Measurements from ENCODE around the gene SLCO4A1.

SLCO4A1 gene

DNA sequence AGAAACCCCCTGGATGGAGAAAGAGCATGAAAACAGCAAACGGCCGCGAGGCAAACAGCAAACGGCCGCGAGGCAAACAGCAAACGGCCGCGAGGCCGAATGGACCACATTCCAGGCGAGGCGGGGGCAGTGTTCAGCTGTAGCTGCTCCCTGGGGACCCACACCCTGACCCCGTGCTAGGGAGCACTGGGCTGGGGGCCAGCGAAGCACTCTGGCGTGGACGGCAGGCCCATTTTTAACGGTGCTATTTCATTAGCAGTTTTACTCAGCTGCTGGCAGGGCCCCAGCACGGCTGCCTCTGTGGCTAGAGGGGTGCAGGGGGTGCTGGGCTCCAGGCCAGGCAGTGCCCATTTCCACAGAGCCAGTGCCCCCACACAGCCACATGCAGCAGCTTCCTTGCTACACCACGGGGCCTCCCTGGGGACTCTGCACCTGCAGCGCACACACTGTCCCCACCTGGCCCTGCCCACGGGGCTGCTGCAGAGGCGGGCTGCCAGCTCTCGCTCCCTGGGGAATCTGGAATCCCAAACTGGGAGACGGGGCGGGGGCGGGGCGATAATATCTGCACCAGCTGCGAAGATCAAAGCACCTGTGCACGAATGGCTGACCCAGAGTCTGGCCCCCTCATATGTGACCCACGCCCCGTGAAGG, 35.6 kb upstream of the SLCO4A1 start:
- H3K27ac ChIP-seq (ENCODE audit: low read depth, low read length, severe bottlenecking): no peak overlapping the region
- H3K36me3 ChIP-seq (ENCODE audit: control insufficient read depth, insufficient read depth, low read length): no peaks in the 10 kb centered on the region
- no peak overlapping the region for H3K4me3 ChIP-seq (ENCODE audit: extremely low read depth, insufficient read depth, low read length, poor library complexity, severe bottlenecking)
- 73 to 77% methylated on average over 29 to 31 of the region's 31 CpGs for WGBS, 2 experiments (ENCODE audit: insufficient coverage in 2 of 2)
- no peaks in the 10 kb centered on the region for H3K9me3 ChIP-seq (ENCODE audit: control insufficient read depth, low read length)
- no peaks in the 10 kb centered on the region for H3K4me1 ChIP-seq (ENCODE audit: control insufficient read depth, insufficient read depth, low read length, poor library complexity, severe bottlenecking)

DNA sequence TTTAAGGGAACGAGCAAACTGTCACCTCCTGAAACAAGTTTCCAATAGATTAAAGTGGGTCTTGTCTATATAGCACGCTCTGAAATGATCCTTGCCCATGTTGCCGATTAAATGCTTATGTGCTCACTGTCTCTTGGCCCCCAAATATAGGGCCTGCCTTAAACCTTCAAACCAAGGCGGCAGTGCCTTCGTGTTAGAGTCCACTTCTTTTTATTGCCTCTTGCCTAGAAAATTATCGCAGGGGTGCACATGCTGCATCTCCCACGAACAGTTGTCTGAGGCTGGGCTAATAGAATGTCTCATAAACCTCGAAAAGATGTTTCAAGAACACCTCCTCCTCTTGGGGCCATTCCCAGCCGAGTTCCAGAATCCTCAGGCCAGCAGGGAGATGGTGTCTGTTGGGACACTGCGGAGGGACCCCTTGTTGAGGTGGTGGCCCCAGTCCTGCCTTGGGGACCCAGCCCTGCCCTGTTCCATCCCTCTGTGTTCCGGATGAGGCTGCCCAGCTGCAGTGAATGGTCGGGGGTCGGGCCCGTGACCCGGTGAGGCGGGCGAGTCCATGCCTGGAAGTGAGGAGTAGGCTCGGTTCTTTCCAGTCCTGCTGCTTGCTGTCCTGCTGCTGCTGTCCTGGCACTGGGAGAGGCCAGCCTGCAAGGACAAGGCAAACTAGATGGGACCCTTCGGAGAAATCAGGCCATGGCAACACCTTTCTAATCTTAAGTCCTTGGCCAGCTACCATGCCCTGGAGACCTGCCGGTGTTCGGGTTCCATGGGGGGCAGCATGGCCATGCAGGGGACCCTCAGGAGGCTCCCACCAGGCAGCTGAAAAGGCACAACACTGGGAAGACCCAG, 34.7 kb upstream of the SLCO4A1 start:
- H3K4me1 ChIP-seq (ENCODE audit: control insufficient read depth, insufficient read depth, low read length, poor library complexity, severe bottlenecking): no peaks in the 10 kb centered on the region
- 92 to 95% methylated on average over 19 to 20 of the region's 21 CpGs for WGBS, 2 experiments (ENCODE audit: insufficient coverage in 2 of 2)

DNA sequence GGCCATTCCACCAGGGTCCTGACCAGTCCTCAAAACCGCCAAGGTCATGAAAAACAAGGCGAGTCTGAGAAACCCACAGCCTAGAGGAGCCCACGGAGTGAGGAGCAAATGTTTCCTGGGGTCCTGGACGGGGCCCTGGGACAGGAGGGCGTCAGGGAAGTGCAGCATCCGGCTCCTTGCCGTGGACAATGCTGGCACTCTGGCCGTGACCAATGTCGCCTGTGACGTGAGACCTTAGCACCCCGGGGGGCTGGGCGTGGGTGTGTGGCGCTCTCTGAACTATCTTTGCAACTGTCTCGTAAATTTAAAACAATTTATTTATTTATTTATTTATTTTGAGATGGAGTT, 34.1 kb upstream of the SLCO4A1 start:
- 92 to 93% methylated on average over 8 to 10 of the region's 14 CpGs for WGBS, 2 experiments (ENCODE audit: insufficient coverage in 2 of 2)
- Histone ChIP-seq H3K4me3 (ENCODE audit: extremely low read depth, insufficient read depth, low read length, poor library complexity, severe bottlenecking) (no peak overlapping the region), H3K4me1 (ENCODE audit: control insufficient read depth, insufficient read depth, low read length, poor library complexity, severe bottlenecking) (no peaks in the 10 kb centered on the region), H3K27ac (ENCODE audit: low read depth, low read length, severe bottlenecking) (no peak overlapping the region), H3K9me3 (ENCODE audit: control insufficient read depth, low read length) (no peaks in the 10 kb centered on the region), H3K36me3 (ENCODE audit: control insufficient read depth, insufficient read depth, low read length) (no peaks in the 10 kb centered on the region)

More for the DNA sequence above, 34.7 kb upstream of the SLCO4A1 start:
- Histone ChIP-seq H3K27ac (ENCODE audit: low read depth, low read length, severe bottlenecking) (no peak overlapping the region), H3K4me3 (ENCODE audit: extremely low read depth, insufficient read depth, low read length, poor library complexity, severe bottlenecking) (no peak overlapping the region), H3K36me3 (ENCODE audit: control insufficient read depth, insufficient read depth, low read length) (no peaks in the 10 kb centered on the region), H3K9me3 (ENCODE audit: control insufficient read depth, low read length) (no peaks in the 10 kb centered on the region)

DNA sequence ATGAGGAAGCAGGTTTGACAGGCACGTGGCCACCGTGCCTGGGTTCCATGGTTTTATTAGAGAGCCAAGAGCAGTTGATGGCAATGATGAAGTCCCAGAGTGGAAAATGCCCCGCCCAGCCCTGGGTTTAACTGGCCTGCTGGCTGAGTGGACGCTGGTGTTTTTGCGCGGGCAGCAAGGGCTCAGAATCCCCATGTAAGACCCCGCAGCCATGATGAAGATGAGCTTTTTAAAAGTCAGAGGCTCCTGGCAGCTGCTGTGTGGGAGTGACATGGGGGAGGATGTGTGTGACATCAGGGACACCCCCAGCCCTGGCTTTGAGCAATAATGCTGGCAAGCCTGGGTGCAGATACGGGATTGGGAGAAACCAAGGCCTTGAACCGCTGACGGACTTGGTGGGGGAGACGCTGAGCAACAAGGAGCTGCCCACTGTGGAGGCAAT, 33.0 kb upstream of the SLCO4A1 start:
- Histone ChIP-seq H3K4me3 (ENCODE audit: extremely low read depth, insufficient read depth, low read length, poor library complexity, severe bottlenecking) (no peak overlapping the region), H3K9me3 (ENCODE audit: control insufficient read depth, low read length) (no peaks in the 10 kb centered on the region), H3K4me1 (ENCODE audit: control insufficient read depth, insufficient read depth, low read length, poor library complexity, severe bottlenecking) (no peaks in the 10 kb centered on the region), H3K36me3 (ENCODE audit: control insufficient read depth, insufficient read depth, low read length) (no peaks in the 10 kb centered on the region), H3K27ac (ENCODE audit: low read depth, low read length, severe bottlenecking) (no peak overlapping the region)
- WGBS, 2 experiments (ENCODE audit: insufficient coverage in 2 of 2): 89 to 98% methylated on average over 6 to 11 of the region's 11 CpGs

DNA sequence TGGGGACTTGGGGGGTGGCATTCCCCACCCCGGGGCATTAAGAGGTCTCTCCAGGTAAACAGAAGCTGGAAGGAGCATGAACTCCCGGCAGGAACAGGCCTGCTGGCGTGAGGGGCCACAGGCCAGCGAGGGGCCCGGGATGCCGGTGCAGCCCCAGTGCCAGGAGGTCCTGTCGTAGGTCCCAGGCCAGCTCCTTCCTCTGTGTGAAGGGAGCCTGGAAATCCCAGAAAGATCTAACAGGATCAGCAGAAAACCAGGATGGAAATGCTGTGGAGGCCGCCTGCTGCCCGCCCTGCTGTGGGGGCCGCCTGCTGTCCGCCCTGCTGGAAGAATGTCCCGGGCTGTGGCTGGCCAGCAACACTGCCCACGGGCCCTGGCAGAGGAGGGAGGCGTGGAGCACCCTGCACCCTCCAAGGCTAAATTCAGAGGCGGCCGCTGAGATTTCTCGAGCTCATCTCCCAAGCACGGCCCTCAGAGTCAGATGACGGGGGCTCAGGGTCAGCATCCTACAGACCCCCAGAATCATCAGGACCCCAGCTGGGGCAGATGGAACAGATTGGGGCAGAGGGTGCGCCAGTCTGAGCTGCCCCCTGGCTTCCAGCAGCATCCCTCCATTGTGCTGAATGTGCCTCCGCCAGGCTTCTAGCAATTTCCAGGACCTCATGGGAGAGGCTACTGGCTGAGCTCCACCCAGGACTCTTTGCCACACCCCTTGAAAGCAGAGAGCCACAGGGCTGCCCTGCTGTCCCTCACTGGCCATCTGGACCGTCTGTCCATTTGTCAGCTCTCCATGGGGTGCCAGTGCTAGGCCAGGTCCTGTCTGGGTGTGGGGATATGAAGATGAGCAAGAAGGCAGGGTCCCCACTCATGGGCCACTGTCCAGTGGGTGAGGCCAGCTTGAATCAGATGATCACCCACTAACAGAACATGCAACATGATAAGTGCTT, 32.2 kb upstream of the SLCO4A1 start:
- Histone ChIP-seq H3K4me3 (ENCODE audit: extremely low read depth, insufficient read depth, low read length, poor library complexity, severe bottlenecking) (no peak overlapping the region), H3K36me3 (ENCODE audit: control insufficient read depth, insufficient read depth, low read length) (no peaks in the 10 kb centered on the region), H3K27ac (ENCODE audit: low read depth, low read length, severe bottlenecking) (no peak overlapping the region), H3K4me1 (ENCODE audit: control insufficient read depth, insufficient read depth, low read length, poor library complexity, severe bottlenecking) (no peaks in the 10 kb centered on the region), H3K9me3 (ENCODE audit: control insufficient read depth, low read length) (no peaks in the 10 kb centered on the region)
- 90 to 92% methylated on average over 16 to 20 of the region's 22 CpGs for WGBS, 2 experiments (ENCODE audit: insufficient coverage in 2 of 2)

DNA sequence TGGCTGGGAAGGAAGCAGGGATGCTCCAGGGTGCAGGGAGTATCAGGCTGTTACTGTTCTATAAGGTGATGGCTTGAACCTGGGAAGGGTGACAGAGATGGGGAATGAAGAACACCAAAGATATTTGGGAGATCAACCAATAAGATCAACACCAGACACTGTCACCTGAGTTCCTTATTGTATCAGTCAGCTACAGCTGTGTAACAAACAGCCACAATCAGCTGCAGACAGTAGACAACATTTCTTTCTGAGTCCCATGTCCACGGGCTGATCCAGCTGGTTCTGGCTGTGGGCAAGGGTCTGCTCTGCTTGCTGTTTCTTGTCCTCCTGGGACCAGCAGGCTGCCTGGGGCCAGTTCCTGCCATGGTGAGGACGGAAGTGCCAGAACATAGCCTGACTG, 31.3 kb upstream of the SLCO4A1 start:
- Histone ChIP-seq H3K4me1 (ENCODE audit: control insufficient read depth, insufficient read depth, low read length, poor library complexity, severe bottlenecking) (no peaks in the 10 kb centered on the region), H3K36me3 (ENCODE audit: control insufficient read depth, insufficient read depth, low read length) (no peaks in the 10 kb centered on the region), H3K4me3 (ENCODE audit: extremely low read depth, insufficient read depth, low read length, poor library complexity, severe bottlenecking) (no peak overlapping the region), H3K9me3 (ENCODE audit: control insufficient read depth, low read length) (no peaks in the 10 kb centered on the region), H3K27ac (ENCODE audit: low read depth, low read length, severe bottlenecking) (no peak overlapping the region)
- 82 to 100% methylated on average over 1 to 2 of the region's 2 CpGs for whole genome bisulfite sequencing, 2 experiments (ENCODE audit: insufficient coverage in 2 of 2)

DNA sequence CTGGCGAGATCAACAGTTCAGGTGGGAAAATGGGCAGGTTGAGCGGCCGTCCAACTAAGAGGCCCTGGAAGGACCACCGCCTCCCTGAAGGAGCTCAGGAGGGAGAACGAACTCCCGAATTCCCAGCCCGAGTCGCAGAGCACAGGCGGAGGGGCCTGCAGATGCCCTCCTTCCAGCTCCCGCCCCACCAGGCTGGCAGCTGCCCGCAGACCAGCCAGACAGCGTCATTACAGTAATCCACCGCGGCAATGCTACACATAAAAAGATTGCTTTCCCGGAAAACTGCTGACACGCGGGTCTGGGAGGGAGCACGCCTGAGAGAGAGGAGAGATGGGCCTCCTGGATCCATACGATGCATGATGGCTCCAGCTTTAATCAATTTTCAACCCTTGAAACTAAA, 30.5 kb upstream of the SLCO4A1 start:
- no peak overlapping the region for H3K27ac ChIP-seq (ENCODE audit: low read depth, low read length, severe bottlenecking)
- no peak overlapping the region for H3K4me3 ChIP-seq (ENCODE audit: extremely low read depth, insufficient read depth, low read length, poor library complexity, severe bottlenecking)
- whole genome bisulfite sequencing, 2 experiments (ENCODE audit: insufficient coverage in 2 of 2): 90 to 94% methylated on average over 19 of the region's 19 CpGs
- no peaks in the 10 kb centered on the region for H3K9me3 ChIP-seq (ENCODE audit: control insufficient read depth, low read length)
- H3K4me1 ChIP-seq (ENCODE audit: control insufficient read depth, insufficient read depth, low read length, poor library complexity, severe bottlenecking): no peaks in the 10 kb centered on the region
- H3K36me3 ChIP-seq (ENCODE audit: control insufficient read depth, insufficient read depth, low read length): no peaks in the 10 kb centered on the region

DNA sequence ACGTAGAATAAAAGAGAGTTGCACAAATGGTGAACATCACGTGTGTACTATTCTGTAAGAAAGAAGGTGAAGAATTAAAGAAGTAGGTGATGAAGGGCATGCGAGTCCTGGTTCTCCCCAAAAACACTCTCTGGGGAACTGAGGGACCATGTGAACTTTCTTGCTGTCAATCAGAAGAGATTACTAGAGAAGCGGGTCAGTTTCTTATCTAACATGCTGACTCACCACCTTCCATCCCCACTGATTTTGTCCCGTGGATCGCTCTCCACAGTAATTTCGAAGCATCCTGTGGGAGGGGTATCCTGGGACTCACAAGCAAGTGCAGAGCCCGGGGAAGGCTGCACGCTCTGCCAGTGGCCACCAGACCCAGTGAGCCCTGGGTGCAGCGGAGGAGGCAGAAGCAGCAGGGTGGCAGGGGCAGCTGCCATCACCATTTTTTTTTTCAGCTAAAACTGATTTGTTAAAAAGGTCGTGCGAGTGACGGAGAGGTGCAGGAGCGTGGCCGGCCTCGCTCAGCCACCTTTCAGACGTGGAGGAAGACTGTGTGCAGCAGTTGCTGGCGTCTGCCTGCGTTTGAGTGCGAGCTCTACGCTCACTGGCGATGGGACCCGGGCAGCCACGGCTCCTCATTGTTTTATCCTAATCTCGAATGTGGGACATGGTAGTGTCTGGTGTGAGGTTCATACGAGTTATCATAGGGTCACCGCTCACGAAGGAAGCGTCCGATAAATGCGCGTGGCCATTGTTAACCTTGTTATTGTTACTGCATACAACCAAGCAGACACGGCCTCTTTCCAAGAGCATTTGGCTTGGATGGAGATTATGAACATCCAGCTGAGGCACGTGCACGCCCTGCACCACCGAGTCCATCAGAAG, 28.0 kb upstream of the SLCO4A1 start:
- Histone ChIP-seq H3K9me3 (ENCODE audit: control insufficient read depth, low read length) (no peaks in the 10 kb centered on the region), H3K4me3 (ENCODE audit: extremely low read depth, insufficient read depth, low read length, poor library complexity, severe bottlenecking) (no peak overlapping the region), H3K36me3 (ENCODE audit: control insufficient read depth, insufficient read depth, low read length) (no peaks in the 10 kb centered on the region), H3K27ac (ENCODE audit: low read depth, low read length, severe bottlenecking) (no peak overlapping the region), H3K4me1 (ENCODE audit: control insufficient read depth, insufficient read depth, low read length, poor library complexity, severe bottlenecking) (peaks cover 11% of the 10 kb centered on the region)
- 85 to 90% methylated on average over 27 to 34 of the region's 36 CpGs for WGBS, 2 experiments (ENCODE audit: insufficient coverage in 2 of 2)

DNA sequence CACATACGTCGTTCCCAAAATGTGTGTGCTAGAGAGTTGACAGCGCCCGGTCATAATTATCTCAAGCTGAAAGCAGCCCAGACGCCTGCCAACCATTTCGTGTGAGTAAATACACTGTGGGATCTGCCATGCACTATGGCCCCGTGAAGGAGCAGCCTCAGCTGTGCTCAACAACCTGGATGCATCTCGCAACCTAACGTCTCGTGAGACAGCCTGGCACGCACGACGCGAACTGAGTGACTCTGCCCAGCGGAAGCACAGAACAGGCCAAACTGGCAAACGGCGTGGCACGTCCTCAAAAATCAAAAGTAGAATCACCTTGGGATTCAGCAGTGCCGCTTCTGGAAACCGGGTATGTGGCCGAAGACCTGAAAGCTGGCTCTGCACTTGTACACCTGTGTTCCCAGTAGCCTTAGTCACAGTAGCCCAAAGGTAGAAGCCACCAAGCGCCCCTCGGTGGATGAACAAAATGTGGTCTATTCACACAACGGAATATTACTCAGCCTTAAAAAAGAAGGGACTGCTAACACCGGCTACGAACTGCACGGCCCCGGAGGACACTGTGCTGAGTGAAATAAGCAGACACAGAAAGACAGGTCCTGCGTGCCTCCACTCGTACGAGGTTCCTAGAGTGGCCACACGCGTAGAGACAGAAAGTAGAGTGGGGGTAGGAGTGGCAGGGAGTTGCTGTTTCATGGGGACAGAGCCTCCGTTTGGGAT, 27.2 kb upstream of the SLCO4A1 start:
- no peak overlapping the region for H3K4me3 ChIP-seq (ENCODE audit: extremely low read depth, insufficient read depth, low read length, poor library complexity, severe bottlenecking)
- H3K27ac ChIP-seq (ENCODE audit: low read depth, low read length, severe bottlenecking): no peak overlapping the region
- no peaks in the 10 kb centered on the region for H3K36me3 ChIP-seq (ENCODE audit: control insufficient read depth, insufficient read depth, low read length)
- 93 to 95% methylated on average over 34 of the region's 34 CpGs for WGBS, 2 experiments (ENCODE audit: insufficient coverage in 2 of 2)
- peaks cover 11% of the 10 kb centered on the region for H3K4me1 ChIP-seq (ENCODE audit: control insufficient read depth, insufficient read depth, low read length, poor library complexity, severe bottlenecking)
- no peaks in the 10 kb centered on the region for H3K9me3 ChIP-seq (ENCODE audit: control insufficient read depth, low read length)
